Activated naive CD4-positive, alpha-beta T cell (primary cell): ENCODE measurements around the gene ST3GAL3.
"Not testable (repeated sequence)": the region's sequence is repeated elsewhere in the genome, so short reads cannot be mapped to it uniquely, and the experiment has no call there.

ENCODE experiments used
- DNase-seq, 4 experiments: peaks; one replicate each; lab custom pipeline; 2025; lab: John Stamatoyannopoulos, UW

ST3GAL3 gene

GRCh38 chr1:43757343-43758053 is 50.2 kb downstream of the ST3GAL3 start:
- DNase-seq = no peak

- no peak for DNase-seq
Observed at GRCh38 chr1:43760745-43761317, 53.5 kb downstream of the ST3GAL3 start.

- DNase-seq = peak in 1 of 4 experiments; percentile 5
Observed at GRCh38 chr1:43763497-43763973, 56.2 kb downstream of the ST3GAL3 start.

- DNase-seq = no peak
Observed at GRCh38 chr1:43764581-43764980, 57.2 kb downstream of the ST3GAL3 start.

- no peak for DNase-seq
Observed at GRCh38 chr1:43766086-43766784, 58.9 kb downstream of the ST3GAL3 start.

GRCh38 chr1:43766818-43767525 is 59.6 kb downstream of the ST3GAL3 start:
- no peak for DNase-seq

GRCh38 chr1:43768168-43768567 is 60.8 kb downstream of the ST3GAL3 start:
- DNase-seq = no peak

- DNase-seq = no peak
Observed at GRCh38 chr1:43769350-43769908, 62.1 kb downstream of the ST3GAL3 start.

GRCh38 chr1:43770111-43770510 is 62.8 kb downstream of the ST3GAL3 start:
- no peak for DNase-seq

- no peak for DNase-seq
Observed at GRCh38 chr1:43772978-43773377, 65.6 kb downstream of the ST3GAL3 start.

- DNase-seq = no peak
Observed at GRCh38 chr1:43773821-43774220, 66.5 kb downstream of the ST3GAL3 start.

GRCh38 chr1:43774359-43774758 is 67.0 kb downstream of the ST3GAL3 start:
- no peak for DNase-seq

GRCh38 chr1:43776043-43776761 is 68.9 kb downstream of the ST3GAL3 start:
- DNase-seq = no peak

GRCh38 chr1:43777916-43778315 is 70.6 kb downstream of the ST3GAL3 start:
- not testable (repeated sequence) for DNase-seq

- no peak for DNase-seq
Observed at GRCh38 chr1:43779266-43779665, 71.9 kb downstream of the ST3GAL3 start.

GRCh38 chr1:43779805-43780403 is 72.6 kb downstream of the ST3GAL3 start:
- DNase-seq = no peak

GRCh38 chr1:43781574-43781973 is 74.2 kb downstream of the ST3GAL3 start:
- no peak for DNase-seq

GRCh38 chr1:43783096-43783670 is 75.8 kb downstream of the ST3GAL3 start:
- no peak for DNase-seq

- no peak for DNase-seq
Observed at GRCh38 chr1:43783671-43784205, 76.4 kb downstream of the ST3GAL3 start.

- DNase-seq = no peak
Observed at GRCh38 chr1:43786201-43786958, 79.0 kb downstream of the ST3GAL3 start.
